ENCODE measurements around the gene RPL13A. TPM values are rescaled to one million over a fixed set of nuclear protein-coding genes. Genes with fewer than 3 reads are reported as not detected.

Gene RPL13A
- total and polyA plus RNA-seq, 2 of the 13 experiments (the other 11 are each of a cell fraction or from before 2014, with no cell fraction given) = 2,601 to 3,407 TPM

DNA sequence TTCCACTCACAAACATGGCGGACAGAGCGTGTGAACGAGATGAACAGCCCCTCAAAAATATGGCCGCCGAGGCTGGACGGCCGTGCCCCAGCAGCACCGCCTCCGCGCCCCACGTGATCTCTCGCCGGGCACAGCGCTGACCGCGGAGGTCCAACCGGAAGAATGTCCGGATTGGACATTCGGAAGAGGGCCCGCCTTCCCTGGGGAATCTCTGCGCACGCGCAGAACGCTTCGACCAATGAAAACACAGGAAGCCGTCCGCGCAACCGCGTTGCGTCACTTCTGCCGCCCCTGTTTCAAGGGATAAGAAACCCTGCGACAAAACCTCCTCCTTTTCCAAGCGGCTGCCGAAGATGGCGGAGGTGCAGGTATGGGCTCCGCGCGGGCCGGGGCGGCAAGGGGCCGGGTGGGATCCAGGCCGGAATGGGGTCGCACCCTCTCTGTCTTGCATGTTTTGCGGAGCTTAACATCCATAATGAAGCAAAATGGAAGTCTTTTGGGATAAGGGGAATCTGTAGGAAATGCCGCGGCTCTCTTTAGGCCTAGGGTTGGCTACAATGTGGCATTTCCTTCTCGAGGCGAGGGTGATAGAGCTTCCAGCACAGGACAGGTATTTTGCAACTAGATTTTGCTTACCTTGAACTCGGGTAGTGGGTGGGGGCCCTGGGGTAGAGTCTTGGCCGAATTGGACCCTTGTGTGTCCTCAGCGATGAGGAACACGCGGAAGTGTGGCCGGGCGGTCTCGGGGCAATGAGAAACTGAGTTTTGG, at the start of gene RPL13A (continued):
- TF ChIP-seq, protein P1, sequence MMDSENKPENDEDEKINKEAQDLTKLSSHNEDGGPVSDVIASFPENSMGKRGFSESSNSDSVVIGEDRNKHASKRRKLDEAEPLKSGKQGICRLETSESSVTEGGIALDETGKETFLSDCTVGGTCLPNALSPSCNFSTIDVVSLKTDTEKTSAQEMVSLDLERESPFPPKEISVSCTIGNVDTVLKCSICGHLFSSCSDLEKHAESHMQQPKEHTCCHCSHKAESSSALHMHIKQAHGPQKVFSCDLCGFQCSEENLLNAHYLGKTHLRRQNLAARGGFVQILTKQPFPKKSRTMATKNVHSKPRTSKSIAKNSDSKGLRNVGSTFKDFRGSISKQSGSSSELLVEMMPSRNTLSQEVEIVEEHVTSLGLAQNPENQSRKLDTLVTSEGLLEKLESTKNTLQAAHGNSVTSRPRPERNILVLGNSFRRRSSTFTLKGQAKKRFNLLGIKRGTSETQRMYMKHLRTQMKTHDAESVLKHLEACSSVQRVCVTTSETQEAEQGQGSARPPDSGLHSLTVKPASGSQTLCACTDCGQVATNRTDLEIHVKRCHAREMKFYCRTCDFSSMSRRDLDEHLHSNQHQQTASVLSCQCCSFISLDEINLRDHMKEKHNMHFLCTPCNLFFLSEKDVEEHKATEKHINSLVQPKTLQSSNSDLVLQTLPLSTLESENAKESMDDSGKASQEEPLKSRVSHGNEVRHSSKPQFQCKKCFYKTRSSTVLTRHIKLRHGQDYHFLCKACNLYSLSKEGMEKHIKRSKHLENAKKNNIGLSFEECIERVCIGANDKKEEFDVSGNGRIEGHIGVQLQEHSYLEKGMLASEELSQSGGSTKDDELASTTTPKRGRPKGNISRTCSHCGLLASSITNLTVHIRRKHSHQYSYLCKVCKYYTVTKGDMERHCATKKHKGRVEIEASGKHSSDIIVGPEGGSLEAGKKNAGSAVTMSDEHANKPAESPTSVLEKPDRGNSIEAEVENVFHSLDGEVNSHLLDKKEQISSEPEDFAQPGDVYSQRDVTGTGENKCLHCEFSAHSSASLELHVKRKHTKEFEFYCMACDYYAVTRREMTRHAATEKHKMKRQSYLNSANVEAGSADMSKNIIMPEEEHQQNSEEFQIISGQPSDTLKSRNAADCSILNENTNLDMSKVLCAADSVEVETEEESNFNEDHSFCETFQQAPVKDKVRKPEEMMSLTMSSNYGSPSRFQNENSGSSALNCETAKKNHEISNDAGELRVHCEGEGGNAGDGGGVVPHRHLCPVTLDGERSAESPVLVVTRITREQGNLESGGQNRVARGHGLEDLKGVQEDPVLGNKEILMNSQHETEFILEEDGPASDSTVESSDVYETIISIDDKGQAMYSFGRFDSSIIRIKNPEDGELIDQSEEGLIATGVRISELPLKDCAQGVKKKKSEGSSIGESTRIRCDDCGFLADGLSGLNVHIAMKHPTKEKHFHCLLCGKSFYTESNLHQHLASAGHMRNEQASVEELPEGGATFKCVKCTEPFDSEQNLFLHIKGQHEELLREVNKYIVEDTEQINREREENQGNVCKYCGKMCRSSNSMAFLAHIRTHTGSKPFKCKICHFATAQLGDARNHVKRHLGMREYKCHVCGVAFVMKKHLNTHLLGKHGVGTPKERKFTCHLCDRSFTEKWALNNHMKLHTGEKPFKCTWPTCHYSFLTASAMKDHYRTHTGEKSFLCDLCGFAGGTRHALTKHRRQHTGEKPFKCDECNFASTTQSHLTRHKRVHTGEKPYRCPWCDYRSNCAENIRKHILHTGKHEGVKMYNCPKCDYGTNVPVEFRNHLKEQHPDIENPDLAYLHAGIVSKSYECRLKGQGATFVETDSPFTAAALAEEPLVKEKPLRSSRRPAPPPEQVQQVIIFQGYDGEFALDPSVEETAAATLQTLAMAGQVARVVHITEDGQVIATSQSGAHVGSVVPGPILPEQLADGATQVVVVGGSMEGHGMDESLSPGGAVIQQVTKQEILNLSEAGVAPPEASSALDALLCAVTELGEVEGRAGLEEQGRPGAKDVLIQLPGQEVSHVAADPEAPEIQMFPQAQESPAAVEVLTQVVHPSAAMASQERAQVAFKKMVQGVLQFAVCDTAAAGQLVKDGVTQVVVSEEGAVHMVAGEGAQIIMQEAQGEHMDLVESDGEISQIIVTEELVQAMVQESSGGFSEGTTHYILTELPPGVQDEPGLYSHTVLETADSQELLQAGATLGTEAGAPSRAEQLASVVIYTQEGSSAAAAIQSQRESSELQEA (CRISPR knock-in tag; IDR thresholded peaks at IDR 0.05; ENCODE audit: not compliant biosample characterization) = no peak
- TF ChIP-seq, protein P2, sequence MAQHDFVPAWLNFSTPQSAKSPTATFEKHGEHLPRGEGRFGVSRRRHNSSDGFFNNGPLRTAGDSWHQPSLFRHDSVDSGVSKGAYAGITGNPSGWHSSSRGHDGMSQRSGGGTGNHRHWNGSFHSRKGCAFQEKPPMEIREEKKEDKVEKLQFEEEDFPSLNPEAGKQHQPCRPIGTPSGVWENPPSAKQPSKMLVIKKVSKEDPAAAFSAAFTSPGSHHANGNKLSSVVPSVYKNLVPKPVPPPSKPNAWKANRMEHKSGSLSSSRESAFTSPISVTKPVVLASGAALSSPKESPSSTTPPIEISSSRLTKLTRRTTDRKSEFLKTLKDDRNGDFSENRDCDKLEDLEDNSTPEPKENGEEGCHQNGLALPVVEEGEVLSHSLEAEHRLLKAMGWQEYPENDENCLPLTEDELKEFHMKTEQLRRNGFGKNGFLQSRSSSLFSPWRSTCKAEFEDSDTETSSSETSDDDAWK (CRISPR knock-in tag; IDR thresholded peaks at IDR 0.05) = no peak
- no peak for TF ChIP-seq CENPX (CRISPR knock-in tag; IDR thresholded peaks at IDR 0.05)
- TF ChIP-seq IKZF1 (IDR thresholded peaks at IDR 0.05) = no peak
- TF ChIP-seq, protein P3, sequence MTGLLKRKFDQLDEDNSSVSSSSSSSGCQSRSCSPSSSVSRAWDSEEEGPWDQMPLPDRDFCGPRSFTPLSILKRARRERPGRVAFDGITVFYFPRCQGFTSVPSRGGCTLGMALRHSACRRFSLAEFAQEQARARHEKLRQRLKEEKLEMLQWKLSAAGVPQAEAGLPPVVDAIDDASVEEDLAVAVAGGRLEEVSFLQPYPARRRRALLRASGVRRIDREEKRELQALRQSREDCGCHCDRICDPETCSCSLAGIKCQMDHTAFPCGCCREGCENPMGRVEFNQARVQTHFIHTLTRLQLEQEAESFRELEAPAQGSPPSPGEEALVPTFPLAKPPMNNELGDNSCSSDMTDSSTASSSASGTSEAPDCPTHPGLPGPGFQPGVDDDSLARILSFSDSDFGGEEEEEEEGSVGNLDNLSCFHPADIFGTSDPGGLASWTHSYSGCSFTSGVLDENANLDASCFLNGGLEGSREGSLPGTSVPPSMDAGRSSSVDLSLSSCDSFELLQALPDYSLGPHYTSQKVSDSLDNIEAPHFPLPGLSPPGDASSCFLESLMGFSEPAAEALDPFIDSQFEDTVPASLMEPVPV (CRISPR knock-in tag; IDR thresholded peaks at IDR 0.05) = peak; percentile 31; the same call in 1 of the 2 replicates
- TF ChIP-seq, protein P4, sequence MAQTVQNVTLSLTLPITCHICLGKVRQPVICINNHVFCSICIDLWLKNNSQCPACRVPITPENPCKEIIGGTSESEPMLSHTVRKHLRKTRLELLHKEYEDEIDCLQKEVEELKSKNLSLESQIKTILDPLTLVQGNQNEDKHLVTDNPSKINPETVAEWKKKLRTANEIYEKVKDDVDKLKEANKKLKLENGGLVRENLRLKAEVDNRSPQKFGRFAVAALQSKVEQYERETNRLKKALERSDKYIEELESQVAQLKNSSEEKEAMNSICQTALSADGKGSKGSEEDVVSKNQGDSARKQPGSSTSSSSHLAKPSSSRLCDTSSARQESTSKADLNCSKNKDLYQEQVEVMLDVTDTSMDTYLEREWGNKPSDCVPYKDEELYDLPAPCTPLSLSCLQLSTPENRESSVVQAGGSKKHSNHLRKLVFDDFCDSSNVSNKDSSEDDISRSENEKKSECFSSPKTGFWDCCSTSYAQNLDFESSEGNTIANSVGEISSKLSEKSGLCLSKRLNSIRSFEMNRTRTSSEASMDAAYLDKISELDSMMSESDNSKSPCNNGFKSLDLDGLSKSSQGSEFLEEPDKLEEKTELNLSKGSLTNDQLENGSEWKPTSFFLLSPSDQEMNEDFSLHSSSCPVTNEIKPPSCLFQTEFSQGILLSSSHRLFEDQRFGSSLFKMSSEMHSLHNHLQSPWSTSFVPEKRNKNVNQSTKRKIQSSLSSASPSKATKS (CRISPR knock-in tag; IDR thresholded peaks at IDR 0.05) = 0 out of 2 replicates have a peak, but pooled peaks have one; percentile 34
- peak; percentile 50; the same call in 1 of the 2 replicates for TF ChIP-seq U2AF2 (IDR thresholded peaks at IDR 0.05; ENCODE audit: low read depth, low read length)
- TF ChIP-seq NBN (conservative IDR thresholded peaks at IDR 0.05) = no peak
- 0 out of 2 replicates have a peak, but pooled peaks have one; percentile 14 for TF ChIP-seq ZNF772 (CRISPR knock-in tag; IDR thresholded peaks at IDR 0.05)
- TF ChIP-seq TEAD3 (CRISPR knock-in tag; optimal IDR thresholded peaks at IDR 0.05; ENCODE audit: borderline replicate concordance) = peak; percentile 65
- TF ChIP-seq, protein P5, sequence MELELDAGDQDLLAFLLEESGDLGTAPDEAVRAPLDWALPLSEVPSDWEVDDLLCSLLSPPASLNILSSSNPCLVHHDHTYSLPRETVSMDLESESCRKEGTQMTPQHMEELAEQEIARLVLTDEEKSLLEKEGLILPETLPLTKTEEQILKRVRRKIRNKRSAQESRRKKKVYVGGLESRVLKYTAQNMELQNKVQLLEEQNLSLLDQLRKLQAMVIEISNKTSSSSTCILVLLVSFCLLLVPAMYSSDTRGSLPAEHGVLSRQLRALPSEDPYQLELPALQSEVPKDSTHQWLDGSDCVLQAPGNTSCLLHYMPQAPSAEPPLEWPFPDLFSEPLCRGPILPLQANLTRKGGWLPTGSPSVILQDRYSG (CRISPR knock-in tag; IDR thresholded peaks at IDR 0.05) = 0 out of 2 replicates have a peak, but pooled peaks have one; percentile 78
- TF ChIP-seq SMYD3 (CRISPR knock-in tag; IDR thresholded peaks at IDR 0.05) = peak; percentile 48; the same call in 1 of the 2 replicates
- TF ChIP-seq ZNF446 (CRISPR knock-in tag; IDR thresholded peaks at IDR 0.05) = peak; percentile 78

Measured in HepG2 (cell line).